Measurements from ENCODE around the gene AP5Z1. TPM values are rescaled to one million over a fixed set of nuclear protein-coding genes. Genes with fewer than 3 reads are reported as not detected.

The AP5Z1 gene
- total RNA-seq, 3 donors from 2014 or later: 39.5 to 47.4 (median 45.2) TPM

DNA sequence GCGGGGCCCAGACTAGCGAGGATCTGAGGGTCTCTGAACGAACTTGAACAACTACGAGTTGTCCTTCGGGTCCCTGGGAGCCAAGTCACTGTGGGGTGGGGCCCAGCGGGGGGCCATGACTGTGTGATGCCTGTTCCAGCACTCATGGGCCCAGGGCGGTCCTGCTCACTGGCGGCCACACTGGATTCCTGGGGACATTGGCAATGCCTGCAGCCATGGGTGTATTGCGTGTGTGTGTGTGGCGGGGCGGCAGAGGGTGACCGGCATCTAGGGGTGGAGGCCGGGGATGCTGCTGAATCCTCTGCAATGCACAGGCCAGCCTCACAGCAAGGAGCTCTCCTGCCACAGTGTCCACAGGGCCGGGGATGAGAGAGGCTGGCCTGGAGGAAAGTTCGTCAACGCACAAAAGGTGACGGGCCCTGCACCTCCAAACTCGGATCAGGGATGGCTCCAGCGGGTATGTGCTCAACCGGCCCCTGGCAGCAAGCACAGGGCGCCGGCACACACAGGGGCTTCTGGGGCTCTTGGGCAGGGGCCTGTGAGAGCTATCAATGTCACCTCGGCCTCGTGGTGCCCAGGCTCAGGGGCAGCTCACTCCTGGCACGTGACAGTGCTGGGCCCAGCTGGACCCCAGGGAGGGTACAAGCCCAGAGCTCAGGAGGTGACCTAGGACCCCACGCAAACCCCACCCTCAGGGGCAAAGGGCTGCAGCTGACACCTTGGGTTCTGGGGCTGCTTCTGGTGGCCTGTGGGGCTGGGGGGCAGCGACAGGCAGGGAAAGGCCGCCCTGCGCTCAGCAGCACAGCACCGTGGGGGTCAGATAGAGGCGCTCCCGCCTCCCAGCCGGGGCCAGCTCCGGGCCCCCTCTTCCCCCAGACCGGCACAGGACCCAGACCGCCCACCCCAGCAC is 58.5 kb downstream of the AP5Z1 start:
- no peaks in the 10 kb centered on the region for H3K36me3 ChIP-seq (ENCODE audit: low read depth)
- no peaks in the 10 kb centered on the region for H3K4me1 ChIP-seq (ENCODE audit: low read depth)
- intact Hi-C loops (cut with DNase I, micrococcal nuclease): no loop called here
- DNase-seq (no peak), ATAC-seq (no peak)
- H3K4me3 ChIP-seq: no peak overlapping the region
- TF ChIP-seq, protein P1, sequence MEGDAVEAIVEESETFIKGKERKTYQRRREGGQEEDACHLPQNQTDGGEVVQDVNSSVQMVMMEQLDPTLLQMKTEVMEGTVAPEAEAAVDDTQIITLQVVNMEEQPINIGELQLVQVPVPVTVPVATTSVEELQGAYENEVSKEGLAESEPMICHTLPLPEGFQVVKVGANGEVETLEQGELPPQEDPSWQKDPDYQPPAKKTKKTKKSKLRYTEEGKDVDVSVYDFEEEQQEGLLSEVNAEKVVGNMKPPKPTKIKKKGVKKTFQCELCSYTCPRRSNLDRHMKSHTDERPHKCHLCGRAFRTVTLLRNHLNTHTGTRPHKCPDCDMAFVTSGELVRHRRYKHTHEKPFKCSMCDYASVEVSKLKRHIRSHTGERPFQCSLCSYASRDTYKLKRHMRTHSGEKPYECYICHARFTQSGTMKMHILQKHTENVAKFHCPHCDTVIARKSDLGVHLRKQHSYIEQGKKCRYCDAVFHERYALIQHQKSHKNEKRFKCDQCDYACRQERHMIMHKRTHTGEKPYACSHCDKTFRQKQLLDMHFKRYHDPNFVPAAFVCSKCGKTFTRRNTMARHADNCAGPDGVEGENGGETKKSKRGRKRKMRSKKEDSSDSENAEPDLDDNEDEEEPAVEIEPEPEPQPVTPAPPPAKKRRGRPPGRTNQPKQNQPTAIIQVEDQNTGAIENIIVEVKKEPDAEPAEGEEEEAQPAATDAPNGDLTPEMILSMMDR (IDR thresholded peaks at IDR 0.05): no peak
- H3K9me3 ChIP-seq: no peaks in the 10 kb centered on the region

DNA sequence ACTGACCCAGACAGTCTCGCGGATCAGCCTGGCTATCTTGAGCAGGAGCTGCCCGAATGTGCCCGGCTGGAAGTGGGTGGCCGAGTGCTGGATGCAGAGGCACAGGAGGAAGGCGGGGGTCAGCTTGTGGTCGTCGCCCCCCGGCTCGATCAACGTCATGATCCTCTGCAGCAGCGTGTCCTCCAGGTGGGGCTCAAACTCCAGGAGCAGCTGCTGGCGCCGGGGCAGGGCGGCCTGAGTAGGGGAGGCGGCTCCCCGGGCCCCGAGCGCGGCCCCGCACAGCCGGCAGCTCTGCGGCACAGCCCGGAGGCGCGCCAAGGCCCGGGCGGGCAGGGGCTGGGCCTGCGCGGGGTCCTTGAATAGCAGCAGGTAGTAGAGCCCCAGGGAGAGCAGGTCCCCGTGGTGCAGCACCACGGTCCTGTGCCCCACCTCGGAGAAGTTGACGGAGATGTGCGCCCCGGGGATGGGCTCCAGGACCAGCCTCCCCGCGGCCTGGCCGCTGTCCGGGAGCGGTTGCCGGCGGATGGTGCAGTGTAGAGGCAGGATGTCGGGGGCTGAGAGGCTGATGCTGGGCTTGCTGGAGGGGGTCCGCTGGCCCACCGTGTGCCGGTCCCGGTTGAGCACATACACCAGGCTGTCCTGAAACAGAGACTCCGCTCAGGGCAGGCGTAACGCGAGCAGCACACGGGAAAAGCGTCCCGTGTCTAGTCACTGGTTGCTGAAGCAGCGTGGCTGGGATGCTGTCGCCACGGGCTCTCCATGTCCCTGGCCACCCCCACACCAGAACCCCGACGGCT is 59.4 kb downstream of the AP5Z1 start:
- Histone ChIP-seq H3K9me3 (no peaks in the 10 kb centered on the region), H3K4me3 (no peak overlapping the region), H3K4me1 (ENCODE audit: low read depth) (no peaks in the 10 kb centered on the region), H3K36me3 (ENCODE audit: low read depth) (no peaks in the 10 kb centered on the region)
- intact Hi-C loops (cut with DNase I, micrococcal nuclease): no loop called here
- no peak for DNase-seq
- ATAC-seq: no peak
- TF ChIP-seq, protein P1 (IDR thresholded peaks at IDR 0.05): no peak

DNA sequence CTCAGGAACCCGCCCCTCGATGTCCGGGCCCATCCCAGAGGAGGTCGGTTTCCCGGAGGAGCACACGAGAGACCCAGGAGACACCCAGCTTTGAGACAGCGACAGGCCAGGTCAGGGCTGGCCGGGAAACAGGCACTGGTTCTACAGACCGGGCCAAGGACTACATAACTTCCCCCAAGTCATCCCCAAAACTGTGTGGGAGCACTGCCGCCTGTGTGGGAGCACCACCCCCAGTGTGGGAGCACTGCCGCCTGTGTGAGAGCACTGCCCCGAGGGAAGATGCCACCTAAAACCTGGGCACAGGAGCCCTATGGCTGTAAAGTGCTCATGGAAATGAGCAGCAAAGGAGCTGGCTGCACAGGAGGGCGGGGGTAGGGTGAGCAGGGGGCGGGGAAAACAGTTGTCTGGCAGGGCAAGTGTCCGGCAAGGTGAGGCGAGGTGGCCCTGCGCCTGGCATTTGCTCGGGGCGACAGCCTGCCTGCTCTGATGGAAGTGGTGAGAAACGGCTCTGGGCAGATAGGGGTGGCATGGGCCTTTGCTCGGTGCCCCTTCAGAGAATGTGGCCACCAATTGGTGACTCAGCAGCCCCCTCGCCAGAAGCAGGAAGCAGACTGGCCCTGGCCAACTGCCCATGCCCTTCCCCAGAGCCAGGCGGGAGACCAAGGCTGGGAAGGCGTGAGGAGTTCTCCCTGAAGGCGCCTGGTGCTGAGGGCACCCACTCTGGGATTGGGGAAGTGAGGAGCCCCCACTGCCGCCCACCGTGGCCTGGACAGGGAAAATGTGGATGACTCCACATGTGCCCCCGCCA is 60.2 kb downstream of the AP5Z1 start:
- ATAC-seq (no peak), DNase-seq (no peak)
- no peaks in the 10 kb centered on the region for H3K36me3 ChIP-seq (ENCODE audit: low read depth)
- TF ChIP-seq, protein P1 (IDR thresholded peaks at IDR 0.05): no peak
- intact Hi-C loops (cut with DNase I, micrococcal nuclease): no loop called here
- H3K4me3 ChIP-seq: no peak overlapping the region
- no peaks in the 10 kb centered on the region for H3K9me3 ChIP-seq
- no peaks in the 10 kb centered on the region for H3K4me1 ChIP-seq (ENCODE audit: low read depth)

DNA sequence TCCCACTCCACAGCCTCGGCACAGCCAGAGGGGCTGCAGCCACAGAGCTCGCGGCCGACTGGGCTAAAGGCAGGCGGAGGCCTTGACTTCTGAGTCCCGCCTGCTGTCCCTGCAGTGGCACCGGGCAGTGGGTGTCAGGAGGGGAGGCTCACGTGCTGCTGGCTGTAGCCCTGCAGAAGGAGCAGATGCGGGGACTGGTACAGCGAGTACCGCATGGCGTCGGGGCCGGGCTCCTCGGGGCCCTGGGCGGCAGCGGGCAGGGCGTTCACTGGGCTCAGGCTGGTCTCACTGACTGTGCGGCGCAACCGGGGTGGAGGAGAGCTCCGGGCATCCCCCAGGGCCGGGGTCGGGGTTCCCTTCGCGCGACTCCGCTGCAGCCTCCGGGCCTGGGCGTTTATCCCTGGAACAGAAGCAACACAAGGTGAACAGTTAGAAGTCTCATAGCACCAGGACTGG is 60.8 kb downstream of the AP5Z1 start:
- TF ChIP-seq, protein P1 (IDR thresholded peaks at IDR 0.05): no peak
- ATAC-seq (no peak), DNase-seq (no peak)
- no peak overlapping the region for H3K4me3 ChIP-seq
- no peaks in the 10 kb centered on the region for H3K4me1 ChIP-seq (ENCODE audit: low read depth)
- H3K36me3 ChIP-seq (ENCODE audit: low read depth): no peaks in the 10 kb centered on the region
- intact Hi-C loops (cut with DNase I, micrococcal nuclease): no loop called here
- H3K9me3 ChIP-seq: no peaks in the 10 kb centered on the region

DNA sequence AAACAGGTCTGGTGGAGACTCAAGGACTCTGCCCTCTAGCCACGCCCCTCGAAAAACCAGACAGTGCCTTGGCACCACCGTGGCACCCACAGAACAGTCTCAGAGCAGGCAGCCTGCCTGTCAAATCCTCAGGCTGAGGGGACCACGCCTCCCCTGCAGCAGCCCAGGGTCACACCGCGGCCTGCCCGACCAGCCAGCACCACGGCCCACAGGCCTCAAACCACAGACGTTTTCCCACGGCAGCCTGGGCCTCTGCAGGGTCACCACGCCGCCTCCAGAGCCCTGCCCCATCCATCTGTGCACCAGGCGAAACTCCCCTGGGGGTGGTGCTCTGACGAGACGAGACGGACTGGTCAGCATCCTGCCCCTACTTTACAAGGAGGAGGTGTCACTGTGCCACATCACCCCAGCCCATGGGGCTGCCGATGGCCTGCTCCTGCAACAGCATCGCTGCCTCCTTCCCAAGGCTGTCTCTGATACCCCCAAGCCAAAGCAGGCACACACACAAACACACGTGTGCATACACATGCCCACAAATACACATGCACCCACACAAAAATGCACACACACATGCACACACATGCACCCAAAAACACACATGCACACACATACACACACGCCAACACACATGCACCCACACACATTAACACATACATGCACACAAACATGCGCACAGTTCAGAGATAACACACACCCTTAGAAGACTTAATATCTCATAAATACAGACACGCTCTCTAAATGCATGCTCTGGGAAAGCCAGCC is 61.8 kb downstream of the AP5Z1 start:
- no peak overlapping the region for H3K4me3 ChIP-seq
- DNase-seq: no peak
- H3K4me1 ChIP-seq (ENCODE audit: low read depth): no peaks in the 10 kb centered on the region
- no peak for ATAC-seq
- H3K36me3 ChIP-seq (ENCODE audit: low read depth): no peaks in the 10 kb centered on the region
- no peaks in the 10 kb centered on the region for H3K9me3 ChIP-seq
- intact Hi-C loops (cut with DNase I, micrococcal nuclease): no loop called here
- TF ChIP-seq, protein P1 (IDR thresholded peaks at IDR 0.05): no peak
